AG04450 (cell line): ENCODE data around the gene ADAMTS16. TPM values are rescaled to one million over a fixed set of nuclear protein-coding genes. Genes with fewer than 3 reads are reported as not detected.

Source experiments
- CTCF ChIA-PET: fragments of 300-600, 350-600 bp; formaldehyde crosslinking; extraction: SDS; loops from one replicate; lab custom pipeline; 2022; ENCODE audit warnings: antibody characterized with exemption, inconsistent platforms; lab: Charles Lee
- POLR2A ChIA-PET: fragments of 350-600 bp; formaldehyde crosslinking; extraction: SDS; loops from one replicate; lab custom pipeline; 2021; ENCODE audit warnings: antibody characterized with exemption, inconsistent platforms; lab: Yijun Ruan, JAX
- DNase-seq: peaks from one replicate; pipeline ENCODE4 v3.0.0-alpha.2; 2011; ENCODE audit warnings: low read depth, low spot score
- H3K27ac ChIP-seq: one replicate; pipeline ENCODE4 v1.5.1; 2012; ENCODE audit warnings: low read depth, low read length, control low read depth
- H3K27me3 ChIP-seq: one replicate; pipeline ENCODE4 v1.6.0; 2012; ENCODE audit warnings: low read length; ENCODE audit not compliant: control insufficient read depth, insufficient read depth
- H3K4me3 ChIP-seq: 2 replicates; pipeline ENCODE4 v1.5.1; 2011; ENCODE audit warnings: mild to moderate bottlenecking, low read depth, low read length, control low read depth
- H3K9me3 ChIP-seq: 2 replicates; pipeline ENCODE4 v1.5.1; 2012; ENCODE audit warnings: low read length; ENCODE audit not compliant: control insufficient read depth, insufficient read depth
- polyA plus RNA-seq: library from polyadenylated mRNA; depleted of rRNA; stranded (reverse); fragments of >200 nt; gene quantifications from 2 replicates; pipeline ENCODE4 v1.2.3, GENCODE V29; 2011
- TF ChIP-seq, protein P1 (sequence below): IDR thresholded peaks from 2 replicates; pipeline ENCODE4 v1.5.1; 2011; ENCODE audit warnings: low read depth, low read length, control low read depth, inconsistent platforms

Gene ADAMTS16
- polyA plus RNA-seq, 1 experiment: 0.04 TPM

DNA sequence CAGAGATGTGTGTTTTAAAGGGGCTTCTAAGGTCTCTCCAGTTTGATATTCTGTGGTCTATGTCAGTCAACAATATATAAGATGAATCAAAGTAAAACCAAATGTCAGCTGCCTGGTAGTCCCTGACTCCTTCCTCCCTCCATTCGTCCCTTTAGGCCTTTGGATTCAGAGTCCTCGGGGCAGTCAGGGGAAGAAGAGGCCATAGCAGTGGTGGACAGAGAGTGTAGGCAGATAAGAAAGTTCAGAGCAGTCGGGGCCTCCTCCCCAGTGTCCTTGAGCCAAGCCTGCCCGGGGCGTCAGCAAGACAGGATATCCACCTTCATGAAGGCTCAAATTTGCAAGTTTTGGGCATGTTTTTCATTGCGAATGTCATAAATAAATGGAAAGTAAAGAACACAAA, 110.6 kb downstream of the ADAMTS16 start:
- no peak overlapping the region for H3K4me3 ChIP-seq
- peaks cover 21% of the 10 kb centered on the region for H3K9me3 ChIP-seq
- POLR2A ChIA-PET: no interaction called here
- H3K27me3 ChIP-seq: no peaks in the 10 kb centered on the region
- TF ChIP-seq, protein P1, sequence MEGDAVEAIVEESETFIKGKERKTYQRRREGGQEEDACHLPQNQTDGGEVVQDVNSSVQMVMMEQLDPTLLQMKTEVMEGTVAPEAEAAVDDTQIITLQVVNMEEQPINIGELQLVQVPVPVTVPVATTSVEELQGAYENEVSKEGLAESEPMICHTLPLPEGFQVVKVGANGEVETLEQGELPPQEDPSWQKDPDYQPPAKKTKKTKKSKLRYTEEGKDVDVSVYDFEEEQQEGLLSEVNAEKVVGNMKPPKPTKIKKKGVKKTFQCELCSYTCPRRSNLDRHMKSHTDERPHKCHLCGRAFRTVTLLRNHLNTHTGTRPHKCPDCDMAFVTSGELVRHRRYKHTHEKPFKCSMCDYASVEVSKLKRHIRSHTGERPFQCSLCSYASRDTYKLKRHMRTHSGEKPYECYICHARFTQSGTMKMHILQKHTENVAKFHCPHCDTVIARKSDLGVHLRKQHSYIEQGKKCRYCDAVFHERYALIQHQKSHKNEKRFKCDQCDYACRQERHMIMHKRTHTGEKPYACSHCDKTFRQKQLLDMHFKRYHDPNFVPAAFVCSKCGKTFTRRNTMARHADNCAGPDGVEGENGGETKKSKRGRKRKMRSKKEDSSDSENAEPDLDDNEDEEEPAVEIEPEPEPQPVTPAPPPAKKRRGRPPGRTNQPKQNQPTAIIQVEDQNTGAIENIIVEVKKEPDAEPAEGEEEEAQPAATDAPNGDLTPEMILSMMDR: no peak
- H3K27ac ChIP-seq: no peak overlapping the region
- CTCF ChIA-PET: no interaction called here
- no peak for DNase-seq

DNA sequence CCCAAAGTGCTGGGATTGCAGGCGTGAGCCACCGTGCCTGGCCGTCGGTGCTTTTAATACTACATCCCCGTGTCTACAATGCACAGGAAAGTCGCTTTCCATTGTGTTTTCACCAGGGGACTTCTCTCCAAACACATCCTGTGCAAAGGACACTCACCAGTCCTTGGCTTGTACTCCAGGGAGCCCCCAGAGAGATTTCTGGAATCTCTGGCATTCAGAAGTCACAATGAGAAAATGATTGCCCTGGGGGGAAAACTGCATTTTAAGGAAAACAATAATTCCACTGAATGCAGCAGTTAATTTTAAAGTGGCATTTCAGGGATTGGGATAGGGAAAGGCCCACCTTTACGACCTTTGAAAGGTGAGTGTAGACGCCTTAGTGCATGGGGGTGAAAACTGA, 112.0 kb downstream of the ADAMTS16 start:
- ChIA-PET CTCF (no interaction called here), POLR2A (no interaction called here)
- H3K27ac ChIP-seq: no peak overlapping the region
- no peak overlapping the region for H3K4me3 ChIP-seq
- TF ChIP-seq, protein P1: no peak
- H3K27me3 ChIP-seq: no peaks in the 10 kb centered on the region
- H3K9me3 ChIP-seq: peaks cover 21% of the 10 kb centered on the region
- DNase-seq: no peak

DNA sequence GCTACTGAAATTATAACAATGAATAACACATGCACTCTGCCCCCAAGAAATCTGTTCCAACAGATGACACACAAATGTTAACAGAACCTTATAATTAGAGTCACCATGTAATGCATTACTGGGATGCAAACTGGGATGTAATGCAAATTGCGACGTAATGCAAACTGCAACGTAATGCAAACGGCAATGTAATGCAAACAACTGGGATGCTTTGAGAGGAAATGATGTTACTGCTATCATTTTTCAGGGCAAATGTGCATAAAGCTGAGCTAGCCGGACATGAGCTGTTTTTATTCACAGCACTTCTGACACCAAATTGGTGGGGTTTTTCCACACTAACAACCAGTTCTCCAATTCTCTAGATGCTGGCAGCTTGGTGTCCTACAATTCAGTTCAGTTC, 117.2 kb downstream of the ADAMTS16 start:
- Histone ChIP-seq H3K4me3 (no peak overlapping the region), H3K27me3 (no peaks in the 10 kb centered on the region), H3K27ac (no peak overlapping the region), H3K9me3 (peaks cover 12% of the 10 kb centered on the region; the same call in 1 of the 2 replicates)
- no peak for DNase-seq
- TF ChIP-seq, protein P1: no peak
- ChIA-PET POLR2A (no interaction called here), CTCF (no interaction called here)

DNA sequence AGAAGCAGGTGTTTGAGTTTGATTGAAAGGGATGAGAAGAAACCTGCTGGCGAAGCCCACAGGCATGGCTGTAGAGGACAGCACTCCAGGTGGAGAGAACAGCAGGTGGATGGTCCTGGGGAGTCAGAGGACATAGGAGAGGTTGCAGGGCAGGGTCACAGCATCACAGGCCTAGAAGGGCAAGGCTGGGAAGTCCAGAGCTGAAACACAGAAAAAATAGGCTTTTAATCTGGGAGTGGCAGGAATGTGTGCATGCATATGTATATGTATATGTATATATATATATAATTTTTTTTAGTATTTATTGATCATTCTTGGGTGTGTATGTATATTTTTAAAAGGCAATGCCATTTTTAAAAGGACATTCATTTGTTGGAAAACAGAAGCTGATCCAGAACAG, 118.4 kb downstream of the ADAMTS16 start:
- Histone ChIP-seq H3K4me3 (no peak overlapping the region), H3K27ac (no peak overlapping the region), H3K9me3 (peaks cover 17% of the 10 kb centered on the region), H3K27me3 (no peaks in the 10 kb centered on the region)
- POLR2A ChIA-PET: no interaction called here
- TF ChIP-seq, protein P1: no peak
- CTCF ChIA-PET: no interaction called here
- no peak for DNase-seq

DNA sequence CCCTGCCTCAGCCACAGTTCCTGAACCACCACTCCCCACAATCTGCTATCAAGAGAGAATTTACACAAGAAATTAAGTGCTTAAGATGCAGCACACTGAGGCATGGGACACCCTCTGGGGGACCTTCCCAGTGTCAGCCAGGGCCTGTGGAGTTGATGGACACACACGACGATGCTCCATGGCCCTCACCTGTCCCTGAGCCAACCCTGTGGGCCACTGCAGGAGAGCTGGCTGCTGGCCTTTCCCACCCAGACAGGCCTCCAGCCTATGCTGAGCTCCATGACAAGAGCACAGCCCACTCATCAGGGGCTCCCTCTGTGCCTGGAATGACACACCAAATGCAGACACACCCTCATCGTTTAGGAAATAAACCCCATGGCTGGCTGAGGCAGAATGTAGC, 124.6 kb downstream of the ADAMTS16 start:
- no peaks in the 10 kb centered on the region for H3K27me3 ChIP-seq
- H3K9me3 ChIP-seq: peaks cover 42% of the 10 kb centered on the region
- H3K27ac ChIP-seq: no peak overlapping the region
- ChIA-PET CTCF (no interaction called here), POLR2A (no interaction called here)
- no peak overlapping the region for H3K4me3 ChIP-seq
- no peak for DNase-seq
- TF ChIP-seq, protein P1: no peak
